ENCODE measurements around the gene NOL8.
A peak's percentile ranks its signal among the peaks of the same experiment; 100 is the strongest.

Gene NOL8

DNA sequence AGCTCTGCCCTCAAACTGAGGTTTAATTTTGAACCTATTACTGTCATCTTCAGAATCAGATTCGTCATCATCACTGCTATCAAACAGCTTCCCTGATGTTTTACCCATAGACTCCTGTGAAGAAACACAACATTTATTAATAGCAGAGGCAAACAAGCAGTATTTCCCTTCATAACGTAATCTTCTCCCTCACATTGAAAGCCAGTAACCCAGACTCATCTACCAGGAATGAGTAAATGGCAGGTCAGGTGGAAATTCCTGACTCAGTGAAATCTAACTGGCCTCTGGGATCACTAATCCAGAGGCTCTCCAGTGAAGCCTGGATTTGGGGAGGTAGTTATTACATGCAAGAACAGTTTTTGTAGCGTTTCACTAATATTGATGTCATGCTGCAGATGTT, 14.6 kb downstream of the NOL8 start:
- DNase-seq = no peak

DNA sequence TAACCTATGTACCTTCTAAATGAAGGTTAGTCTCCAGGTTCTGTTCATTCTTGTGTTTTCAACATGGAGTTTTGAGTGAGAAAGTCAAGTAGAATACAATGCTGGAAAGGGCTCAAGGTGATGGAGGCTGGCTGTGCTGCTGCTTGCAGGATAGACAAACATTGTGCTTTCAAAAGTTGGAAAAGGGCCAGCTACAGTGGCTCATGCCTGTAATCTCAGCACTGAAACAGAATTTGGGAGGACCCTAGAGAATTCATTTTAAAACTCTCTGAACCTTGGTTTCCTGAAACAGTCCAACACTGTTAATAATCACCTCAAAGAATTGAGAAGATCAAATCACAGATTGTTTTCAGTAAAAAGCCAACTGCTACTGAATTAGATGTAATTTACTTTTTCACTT, 16.3 kb downstream of the NOL8 start:
- DNase-seq = no peak

DNA sequence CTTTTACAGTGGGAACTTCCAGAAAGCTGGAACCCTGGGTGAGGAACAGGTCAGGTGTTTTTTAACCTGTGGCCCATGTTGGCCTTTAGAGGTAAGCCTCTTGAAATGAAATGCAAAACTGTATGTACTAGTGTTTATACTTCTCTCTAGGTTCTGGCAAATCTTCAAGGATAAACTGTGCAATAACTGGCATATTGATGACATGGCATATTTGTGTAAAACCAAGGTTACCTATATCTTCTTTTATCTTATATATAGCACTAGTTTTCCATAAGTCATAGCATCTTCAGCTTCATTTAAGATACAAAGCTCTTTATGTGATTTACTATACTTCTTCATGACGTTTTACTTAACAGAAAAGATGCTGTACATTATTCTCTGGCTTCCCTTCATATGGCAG, 24.2 kb downstream of the NOL8 start:
- no peak for DNase-seq

DNA sequence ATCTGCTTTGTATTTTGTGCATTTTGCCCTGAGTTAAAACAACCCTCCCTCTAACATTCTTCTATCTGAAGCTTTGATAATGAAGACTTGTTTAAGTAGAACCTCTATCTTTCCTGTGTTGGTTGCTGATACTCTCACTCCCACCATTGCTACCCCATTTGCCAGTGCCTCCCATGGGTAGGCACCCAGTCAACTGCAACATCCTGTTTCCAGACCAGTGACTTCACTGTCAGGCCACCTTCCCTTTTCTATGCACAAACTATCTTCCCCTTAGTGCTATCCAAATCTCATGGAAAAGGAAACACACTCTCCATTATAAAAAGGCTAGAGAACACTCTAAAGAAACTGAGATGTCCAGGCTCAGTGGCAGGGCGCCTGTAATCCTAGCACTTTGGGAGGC, 26.0 kb downstream of the NOL8 start:
- DNase-seq = no peak

DNA sequence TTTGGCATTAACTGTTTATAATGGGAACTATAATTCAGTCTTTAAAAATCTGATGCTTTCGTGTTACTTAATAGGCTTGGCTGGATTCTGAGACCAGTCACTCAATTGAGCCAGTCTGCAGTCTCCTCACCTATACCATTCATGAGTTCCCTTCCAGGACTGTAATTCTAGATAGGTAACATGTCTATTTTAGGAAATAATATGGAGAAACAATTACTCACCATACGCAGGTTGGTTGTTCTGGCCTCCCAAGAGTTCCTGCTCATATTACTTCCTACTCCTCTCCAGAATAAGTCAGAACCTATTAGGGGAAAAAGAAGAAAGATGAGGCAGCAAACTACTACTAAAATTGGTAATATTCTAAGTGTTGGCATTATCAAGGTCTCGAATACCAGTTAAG, 27.1 kb downstream of the NOL8 start:
- no peak for DNase-seq

DNA sequence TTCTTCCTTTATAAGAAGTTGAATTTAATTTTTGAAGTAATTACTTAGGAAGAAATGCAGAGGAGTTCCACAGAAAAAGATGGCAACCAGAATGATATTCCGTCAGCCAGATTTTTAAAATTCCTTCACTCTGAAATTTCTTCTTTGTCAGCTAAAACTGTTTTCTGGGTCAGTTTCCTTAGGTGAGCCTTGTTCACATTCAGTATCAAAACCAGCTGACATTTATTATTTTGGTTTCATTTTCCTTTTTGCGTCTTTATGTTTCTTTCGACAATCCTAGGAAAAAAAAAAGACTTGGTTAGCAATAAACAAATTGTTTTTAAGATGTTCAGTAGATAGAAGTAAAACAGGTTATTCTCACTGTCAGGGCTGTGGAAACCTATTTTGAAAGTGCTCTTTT, 27.5 kb downstream of the NOL8 start:
- no peak for DNase-seq

DNA sequence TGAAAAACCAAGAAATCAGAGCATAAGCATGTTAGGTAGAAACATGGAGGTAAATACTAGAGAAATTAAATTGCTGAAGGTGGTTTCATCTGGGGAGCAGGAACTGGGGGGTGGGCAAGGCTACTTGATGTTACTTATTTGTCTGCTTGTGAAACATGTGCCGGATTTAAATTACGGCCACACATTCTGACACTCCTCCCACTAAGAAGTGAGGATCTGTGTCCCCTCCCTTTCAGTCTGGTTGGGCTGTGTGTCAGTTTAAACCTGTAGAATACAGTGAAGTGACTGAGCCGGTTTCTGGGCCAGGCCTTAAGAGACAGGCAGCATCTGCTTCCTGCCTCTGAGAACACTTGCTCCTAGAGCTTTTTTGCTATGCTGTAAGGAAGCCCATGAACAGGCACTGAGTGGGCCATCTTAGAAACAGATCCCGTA, 29.3 kb downstream of the NOL8 start:
- peak; percentile 93 for DNase-seq

DNA sequence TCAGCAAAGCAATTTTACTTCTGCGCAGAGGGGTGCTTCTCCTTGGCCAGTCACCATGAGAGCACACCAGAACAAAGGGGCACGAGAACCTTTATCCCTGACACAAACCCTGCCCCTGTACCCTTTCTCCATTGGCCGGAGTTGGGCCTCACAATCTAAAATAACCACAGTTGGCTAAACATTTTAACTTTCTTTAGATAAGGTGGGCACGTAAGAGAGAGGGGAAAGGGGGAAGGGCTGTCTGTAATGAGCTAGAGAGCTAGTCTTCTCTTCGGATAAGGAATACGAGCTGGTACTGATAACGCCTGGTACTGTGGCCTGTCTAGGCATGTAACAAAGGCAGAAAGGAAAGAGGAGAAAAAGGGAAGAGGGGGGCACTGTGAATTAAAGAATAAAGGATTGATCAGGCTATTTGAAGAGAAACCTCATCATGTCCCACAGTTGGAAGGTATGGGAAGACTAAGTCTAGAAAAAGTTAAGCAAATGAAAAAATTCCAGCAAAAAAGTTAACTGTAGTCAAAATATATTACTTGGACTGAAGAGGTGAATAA, 29.8 kb downstream of the NOL8 start:
- peak; percentile 98 for DNase-seq

DNA sequence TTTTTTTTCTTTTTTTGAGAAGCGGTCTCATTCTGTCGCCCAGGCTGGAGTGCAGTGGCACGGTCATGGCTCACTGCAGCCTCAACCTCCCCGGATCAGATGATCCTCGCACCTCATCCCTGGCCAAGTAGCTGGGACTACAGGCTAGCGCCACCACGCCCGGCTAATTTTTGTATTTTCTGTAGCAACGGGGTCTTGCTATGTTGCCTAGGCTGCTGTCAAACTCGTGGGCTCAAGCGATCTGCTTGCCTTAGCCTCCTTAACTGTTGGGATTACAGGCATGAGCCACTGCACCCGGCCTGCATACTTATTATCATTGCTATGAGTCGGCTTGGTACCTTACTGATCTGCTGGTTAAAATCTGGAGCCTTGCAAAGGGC, 30.9 kb downstream of the NOL8 start:
- peak; percentile 62 for DNase-seq

DNA sequence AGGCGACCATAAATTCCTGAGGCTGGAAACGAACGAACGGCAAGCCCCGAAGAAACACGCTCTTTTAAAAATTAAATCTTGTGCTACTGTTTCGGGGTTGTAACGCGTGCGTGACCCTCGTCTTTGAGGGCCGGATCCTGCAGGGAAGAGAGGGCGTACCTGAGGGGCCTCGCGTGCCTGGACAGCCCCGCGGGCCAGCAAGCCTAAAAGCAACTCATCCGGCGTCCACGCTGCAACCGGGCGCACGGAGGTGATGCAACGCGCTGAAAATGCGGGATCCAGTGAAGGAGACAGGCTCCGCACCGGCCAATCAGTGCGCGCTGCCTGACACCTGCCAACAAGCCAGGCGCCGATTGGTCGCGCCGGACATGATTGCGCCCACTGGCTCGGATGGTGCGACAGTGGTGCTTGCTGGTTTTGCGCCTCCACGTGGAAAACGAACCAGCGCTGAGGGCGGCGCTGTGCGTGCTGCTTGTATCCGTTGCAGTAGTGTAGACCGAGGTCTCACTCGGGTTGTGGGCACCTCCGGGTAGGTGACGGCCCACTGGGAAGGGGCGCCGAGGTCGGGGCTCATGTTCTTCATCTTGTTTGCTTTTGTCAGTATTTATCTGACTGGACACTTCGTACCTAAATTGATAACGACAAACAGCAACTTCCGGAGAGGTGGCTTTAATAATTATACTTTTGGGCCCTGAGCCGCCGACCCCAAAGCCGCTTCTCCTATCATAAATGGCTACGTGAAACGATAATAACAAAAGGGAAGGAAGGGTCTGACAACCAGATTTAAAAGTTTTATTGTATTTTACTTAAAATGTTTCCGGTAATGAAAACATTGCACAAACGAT, 31.5 kb downstream of the NOL8 start, which contains the start of gene IARS1:
Gene IARS1, minus strand, starts transcription at position 246 of the 845 bp plus-strand sequence. CDS start 4,278 bp downstream, outside the sequence.
- DNase-seq = peak; percentile 98

DNA sequence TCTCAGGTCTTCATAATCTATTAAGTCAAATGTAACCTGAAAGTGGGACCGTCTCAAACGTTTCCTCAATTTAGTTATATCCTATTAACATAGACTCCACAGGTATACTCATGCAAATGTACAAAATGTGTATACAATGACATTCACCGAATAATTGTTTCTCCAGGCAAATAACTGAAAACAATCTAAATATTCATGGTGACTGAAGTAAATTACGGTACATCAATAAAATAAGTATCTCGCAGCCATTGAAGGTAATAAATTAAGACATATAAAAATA, 32.1 kb downstream of the NOL8 start:
- DNase-seq = no peak

DNA sequence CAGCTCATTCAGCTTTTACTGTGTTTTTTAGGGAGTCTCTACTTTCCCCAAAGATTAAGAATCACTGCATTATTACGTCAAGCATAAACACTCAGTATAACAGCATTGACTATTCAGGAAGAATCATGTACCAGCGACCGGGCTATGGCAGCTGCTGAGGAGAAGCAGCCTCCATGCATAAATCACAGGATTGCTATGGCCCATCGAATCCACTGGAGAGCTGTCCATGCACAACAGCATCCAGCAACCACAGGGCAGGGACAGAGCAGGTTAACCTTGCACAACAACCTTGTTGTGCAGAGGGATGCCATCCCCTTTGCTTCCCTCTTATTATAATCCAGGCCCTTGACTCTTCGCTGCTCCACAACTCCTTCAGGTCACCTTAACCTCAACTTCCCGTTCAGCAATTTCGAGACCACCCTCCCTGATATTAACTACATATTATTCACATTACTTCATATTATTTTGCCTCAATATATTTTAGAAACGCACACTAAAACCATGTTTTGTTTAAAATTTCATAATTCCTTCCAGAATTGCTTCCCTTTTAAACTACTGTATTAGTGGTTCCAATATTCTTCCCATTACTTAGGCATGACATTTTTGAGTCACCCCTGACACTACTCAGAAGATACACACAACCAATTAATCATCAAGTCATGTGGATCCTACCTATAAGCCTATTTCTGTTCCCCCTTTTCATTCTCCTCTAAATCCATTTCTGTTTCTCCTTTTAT, 32.6 kb downstream of the NOL8 start:
- peak; percentile 21 for DNase-seq

DNA sequence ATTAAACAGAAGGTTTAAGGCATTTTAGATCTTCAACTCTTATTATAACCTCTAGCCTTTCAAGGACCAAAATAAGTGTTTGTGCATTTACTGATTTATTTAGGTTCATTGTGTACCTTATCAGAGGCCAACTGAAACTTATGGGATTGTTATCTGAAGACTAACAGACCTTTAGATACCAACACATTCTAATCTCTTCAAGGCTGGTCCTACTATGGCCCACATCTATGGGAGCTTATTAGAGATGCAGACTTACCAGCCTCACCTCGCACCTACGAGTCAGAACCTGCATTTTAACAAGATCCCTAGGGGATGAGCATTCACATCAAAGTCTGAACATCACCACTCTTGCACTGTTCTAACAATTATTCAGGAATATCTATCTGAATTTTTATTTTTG, 33.6 kb downstream of the NOL8 start:
- peak; percentile 29 for DNase-seq

DNA sequence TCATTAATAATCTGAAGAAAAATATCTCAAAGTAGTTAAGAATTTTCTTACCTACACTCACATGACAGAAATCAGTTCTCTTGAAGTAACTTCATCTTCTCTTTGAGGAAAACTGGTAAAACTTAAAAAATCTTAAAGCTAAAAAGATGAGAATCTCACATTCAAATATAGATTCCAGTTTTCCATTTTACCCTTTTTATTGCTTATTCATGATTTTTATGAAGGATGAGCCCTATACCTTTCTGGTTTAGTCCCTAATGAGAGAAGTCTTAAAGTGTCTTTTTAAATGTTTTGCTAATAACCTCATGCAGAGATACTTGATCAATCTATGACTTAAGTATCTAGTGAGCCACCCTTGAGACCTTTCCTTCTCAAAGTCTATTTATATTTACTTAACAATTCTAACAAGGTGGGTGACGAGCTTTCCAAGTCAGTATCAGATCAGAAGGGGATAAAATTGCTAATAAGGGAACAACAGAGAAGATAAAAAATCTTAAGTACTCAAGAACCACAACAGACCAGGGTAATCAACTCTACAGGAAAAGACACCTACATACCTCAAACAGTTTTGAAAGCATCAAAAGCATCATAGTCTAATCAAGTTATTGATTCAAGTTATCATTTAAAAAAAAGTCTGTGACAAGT, 34.2 kb downstream of the NOL8 start:
- no peak for DNase-seq

DNA sequence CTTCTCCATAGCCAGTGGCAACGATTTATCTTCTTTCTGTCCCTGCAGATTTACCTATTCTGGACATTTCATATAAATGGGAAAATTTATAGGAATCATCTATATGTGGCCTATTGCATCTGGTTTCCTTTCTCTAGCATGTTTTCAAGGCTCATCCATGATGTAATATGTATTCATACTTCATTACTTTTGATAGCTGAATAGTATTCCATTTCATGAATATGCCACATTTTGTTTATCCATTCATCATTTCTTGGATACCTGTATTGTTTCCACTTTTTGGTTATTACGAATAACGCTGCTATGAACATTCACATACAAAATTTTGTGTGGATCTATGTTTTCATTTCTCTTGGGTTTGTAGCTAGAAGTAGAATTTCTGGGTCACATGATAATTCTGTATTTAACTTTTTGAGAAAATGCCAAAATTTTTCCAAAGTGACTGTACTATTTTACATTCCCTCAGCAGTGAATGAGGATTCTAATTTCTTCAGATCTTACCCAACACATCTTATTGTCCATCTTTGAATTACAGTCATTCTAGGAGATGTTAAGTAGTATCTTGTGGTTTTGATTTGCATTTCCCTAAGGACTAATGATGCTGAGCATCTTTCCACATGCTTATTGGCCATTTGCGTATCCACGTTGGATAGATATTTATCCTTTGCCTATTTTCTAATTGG, 35.3 kb downstream of the NOL8 start:
- DNase-seq = no peak

DNA sequence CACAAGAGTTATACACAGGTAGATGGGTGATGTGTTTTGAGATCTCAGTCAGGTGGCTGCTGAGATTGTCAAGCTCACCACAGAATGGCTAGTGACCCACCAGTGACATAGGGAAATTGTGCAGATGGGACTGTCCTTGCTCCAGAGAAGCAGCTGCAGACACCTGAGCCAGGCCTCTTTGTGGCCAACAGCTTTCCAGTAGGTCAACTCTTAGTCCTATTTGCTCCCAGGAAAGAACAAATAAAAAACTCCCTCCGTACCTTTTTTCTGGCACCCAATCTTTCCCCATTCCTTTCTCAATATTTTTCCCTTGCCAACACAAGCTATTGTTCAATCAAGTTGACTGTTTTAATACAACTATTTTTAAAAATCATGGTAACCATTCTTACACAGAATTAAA, 45.8 kb downstream of the NOL8 start:
- DNase-seq = no peak

DNA sequence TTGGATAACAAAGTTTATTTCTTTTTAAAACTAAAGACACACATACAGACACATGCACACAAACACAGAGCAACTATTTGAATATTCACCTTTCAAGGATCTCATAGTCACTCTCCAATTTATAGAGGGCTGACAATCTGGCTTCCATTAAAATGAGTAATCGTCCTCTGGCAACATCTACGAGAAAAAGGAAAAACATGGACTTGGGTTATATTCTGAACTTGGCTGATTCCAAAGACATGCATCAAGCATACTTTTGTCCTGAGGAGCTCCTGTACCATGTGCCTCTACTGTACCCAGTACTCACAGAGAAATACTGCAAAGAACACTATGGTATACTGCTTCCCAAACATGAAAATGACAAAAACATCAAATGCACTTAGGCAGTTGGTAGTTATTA, 47.0 kb downstream of the NOL8 start:
- no peak for DNase-seq

DNA sequence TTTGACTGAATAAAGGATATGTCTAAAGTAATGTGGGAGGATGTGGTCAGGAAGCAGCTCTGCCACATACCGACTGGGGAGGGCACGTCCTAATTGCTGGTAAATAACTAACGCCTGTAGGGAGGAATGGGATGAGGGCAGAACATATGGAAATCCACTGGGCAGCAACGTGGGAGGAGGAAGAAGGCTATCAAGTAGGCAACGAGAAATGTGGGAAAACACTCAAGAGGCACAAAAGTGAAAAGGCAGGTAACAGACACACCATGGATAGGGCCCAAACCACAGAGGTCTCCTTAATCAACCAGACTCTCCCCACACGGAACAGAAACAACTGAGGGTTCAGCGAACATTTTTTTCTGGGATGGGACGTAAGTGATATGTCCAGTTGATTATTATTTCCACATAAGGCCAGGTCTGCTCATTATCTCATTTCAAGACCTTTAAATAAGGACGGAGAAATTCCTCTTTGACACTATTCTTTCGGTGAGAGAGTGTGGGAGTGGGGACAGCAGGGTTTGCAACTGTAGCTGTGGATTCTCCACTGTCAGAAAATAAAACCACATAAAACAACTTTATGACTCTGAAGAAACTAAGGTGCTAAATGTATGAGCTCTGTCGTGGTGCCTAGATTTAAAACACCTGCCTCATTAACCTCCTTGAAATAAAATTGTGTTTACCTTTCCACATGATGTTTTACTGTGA, 48.7 kb downstream of the NOL8 start:
- no peak for DNase-seq

DNA sequence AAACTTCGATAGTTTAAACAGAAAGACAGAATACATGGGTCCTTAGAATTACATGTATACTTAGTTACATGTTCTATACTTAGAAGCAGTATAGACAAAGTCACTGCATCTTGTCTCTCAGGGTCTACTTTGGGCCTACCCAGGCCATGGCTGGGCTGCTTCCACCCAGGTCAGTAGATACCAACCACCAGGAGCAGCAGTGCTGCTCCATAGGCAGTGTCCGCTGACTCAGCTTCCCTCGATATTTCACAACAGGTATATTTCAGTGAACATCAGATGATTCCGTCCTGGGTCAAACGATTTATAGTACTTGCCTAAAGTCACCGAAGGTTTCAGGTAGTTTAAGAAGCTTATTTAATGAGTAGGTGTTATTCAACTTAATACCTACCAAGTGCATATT, 49.6 kb downstream of the NOL8 start:
- no peak for DNase-seq

DNA sequence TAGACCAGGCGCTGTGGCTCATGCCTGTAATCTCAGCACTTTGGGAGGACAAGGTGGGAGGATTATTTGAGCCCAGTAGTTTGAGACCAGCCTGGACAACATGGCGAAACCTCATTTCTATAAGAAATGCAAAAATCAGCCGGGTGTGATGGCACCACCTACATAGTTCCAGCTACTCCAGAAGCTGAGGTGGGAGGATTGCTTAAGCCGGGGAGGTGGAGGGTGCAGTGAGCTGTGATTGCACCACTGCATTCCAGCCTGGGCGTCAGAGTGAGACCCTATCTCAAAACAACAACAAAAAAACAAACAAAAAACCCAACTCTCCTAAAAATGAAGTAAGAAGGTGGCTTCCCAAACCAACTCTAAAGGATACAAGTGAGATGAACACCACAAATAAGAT, 54.6 kb downstream of the NOL8 start:
- DNase-seq = no peak

DNA sequence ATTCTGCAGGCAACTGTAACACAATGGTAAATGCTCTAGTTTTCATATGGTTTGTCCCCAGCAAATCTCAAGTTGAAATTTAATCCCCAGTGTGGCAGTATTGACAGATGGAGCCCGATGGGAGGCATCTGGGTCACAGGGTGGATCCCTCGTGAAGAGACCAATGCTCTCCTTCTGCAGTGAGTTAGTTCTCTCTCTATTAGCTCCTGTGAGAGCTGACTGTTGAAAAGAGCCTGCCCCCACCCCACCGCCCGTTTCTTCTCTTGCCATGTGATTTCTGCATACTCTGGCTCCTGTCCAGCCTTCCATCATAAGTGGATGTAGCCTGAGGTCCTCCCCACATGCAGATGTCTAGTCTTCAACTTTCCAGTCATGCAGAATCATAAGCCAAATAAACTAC, 58.7 kb downstream of the NOL8 start:
- no peak for DNase-seq

DNA sequence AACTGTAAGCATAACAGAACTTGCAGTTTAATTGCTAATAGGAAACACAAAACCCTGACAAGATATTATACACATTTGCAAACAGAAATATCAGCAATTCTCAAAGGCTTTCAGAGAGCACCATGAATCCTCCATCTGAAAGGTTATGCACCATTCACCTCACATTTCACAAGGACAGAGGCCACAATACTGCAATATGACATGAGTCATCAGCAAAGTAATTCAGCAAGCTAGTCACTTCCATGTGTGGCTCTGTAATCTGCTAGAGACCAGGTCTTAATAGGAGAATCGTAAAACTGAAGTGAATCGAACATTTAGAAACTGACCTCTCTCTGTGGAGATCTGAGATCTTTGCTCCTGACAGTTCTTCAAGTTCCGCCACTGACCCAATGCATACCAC, 60.0 kb downstream of the NOL8 start:
- no peak for DNase-seq

DNA sequence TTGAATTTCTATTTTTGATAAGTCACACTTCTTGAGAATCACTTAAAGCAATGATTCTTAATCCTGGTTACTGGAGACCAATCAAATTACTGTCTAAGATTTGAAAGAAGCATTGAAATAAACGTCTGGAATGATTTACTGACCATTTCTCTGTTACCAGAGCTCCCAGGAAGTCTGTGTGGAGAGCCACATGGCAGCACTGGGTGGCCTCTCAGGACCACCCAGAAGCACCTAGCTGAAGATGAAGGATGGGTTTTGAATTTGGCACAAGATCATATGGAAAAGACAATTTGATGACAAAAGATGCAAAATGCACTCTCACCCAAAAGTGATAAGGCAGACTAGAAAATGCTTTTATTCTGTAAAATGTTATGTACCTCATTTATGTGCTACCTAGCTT, 62.0 kb downstream of the NOL8 start:
- no peak for DNase-seq
